KOPT-K1 (cell line): ENCODE measurements around the gene NFIB.

ENCODE experiments used
- H3K27ac ChIP-seq: fragments of 200-600 bp; sonication (generic); 2 replicates; pipeline ENCODE4 v1.5.1; 2016; ENCODE audit warnings: antibody characterized with exemption, mild to moderate bottlenecking, low read depth, low read length; ENCODE audit not compliant: poor library complexity, severe bottlenecking
- H3K36me3 ChIP-seq: fragments of 200-600 bp; sonication (generic); 2 replicates; pipeline ENCODE4 v1.5.1; 2017; ENCODE audit warnings: antibody characterized with exemption, mild to moderate bottlenecking, low read length, moderate library complexity; ENCODE audit not compliant: insufficient read depth
- H3K9me3 ChIP-seq: fragments of 200-600 bp; sonication (generic); 2 replicates; pipeline ENCODE4 v1.5.1; 2017; ENCODE audit warnings: antibody characterized with exemption, low read length, mild to moderate bottlenecking; ENCODE audit not compliant: insufficient read depth, poor library complexity, severe bottlenecking

Gene NFIB

DNA sequence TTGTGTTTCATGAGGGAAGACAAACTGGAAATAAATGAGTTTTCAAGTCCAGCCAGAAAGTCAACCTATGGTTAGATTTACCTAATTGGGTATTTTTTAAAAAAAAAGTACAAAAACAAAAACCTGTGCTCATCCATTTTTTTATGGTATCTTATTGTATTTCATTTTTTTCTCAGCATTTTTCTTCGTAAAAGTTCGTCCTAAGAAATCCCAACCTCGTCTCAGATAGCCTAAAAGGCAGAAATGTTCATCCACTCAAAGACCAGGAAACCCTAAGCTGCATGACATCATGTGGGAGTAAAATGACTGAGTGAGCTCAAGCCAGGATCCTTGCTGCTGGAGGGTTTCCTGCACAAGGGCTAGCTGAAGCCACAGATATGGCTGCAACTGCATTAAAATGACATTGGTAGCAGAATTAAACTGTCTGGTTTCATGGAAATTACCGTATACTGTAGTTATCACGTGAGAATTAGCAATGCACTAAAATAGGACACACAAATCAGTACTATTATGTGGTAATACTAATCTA lies 70.4 kb downstream of the NFIB start:
- Histone ChIP-seq H3K9me3 (no peaks in the 10 kb centered on the region), H3K27ac (no peak overlapping the region), H3K36me3 (no peaks in the 10 kb centered on the region)

GRCh38 chr9:14242150-14242805 lies 71.7 kb downstream of the NFIB start:
- Histone ChIP-seq H3K9me3 (no peaks in the 10 kb centered on the region), H3K27ac (no peak overlapping the region)

DNA sequence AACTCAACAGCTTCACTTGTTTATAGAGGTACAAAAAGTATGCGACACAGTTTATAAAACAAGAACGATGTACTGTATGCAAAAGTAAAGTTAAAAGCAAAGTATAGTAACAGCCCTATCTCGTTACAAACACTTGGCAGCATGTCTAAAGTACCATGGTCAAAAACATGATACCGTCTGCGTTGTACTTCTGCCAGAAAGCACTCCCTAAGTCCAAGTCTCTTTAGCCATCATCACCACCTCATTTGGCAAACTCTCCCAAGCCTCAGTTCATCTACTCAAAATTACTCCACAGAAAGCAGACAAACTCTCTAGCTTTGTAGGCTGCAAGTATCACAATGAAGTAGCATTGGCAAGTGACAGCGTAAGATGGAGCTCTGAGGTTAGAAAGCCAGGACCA lies 73.4 kb downstream of the NFIB start:
- no peaks in the 10 kb centered on the region for H3K9me3 ChIP-seq
- H3K27ac ChIP-seq = no peak overlapping the region
- H3K36me3 ChIP-seq = no peaks in the 10 kb centered on the region

More at GRCh38 chr9:14242150-14242805, 71.7 kb downstream of the NFIB start:
- no peaks in the 10 kb centered on the region for H3K36me3 ChIP-seq

DNA sequence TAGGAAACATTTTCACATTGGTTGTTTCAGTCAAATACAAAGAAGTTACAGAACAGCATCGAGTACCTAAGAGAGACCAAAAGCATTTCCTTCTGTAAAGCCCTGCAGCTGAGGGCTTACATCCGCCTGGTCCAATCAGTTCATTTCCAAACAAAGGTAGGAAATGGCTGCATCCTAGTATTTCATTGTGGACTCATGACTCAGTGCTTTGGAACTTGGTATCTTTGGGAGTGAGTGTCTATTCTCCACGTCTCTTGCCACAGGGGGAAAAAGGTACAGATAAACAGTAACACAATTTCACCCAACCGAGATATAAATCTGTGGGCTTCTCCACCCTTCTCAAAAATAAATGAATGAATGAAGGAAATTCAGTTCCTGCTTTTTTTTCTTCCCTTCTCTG lies 75.4 kb downstream of the NFIB start:
- H3K27ac ChIP-seq = no peak overlapping the region
- no peaks in the 10 kb centered on the region for H3K36me3 ChIP-seq
- H3K9me3 ChIP-seq = no peaks in the 10 kb centered on the region

GRCh38 chr9:14238079-14238478 lies 75.9 kb downstream of the NFIB start:
- Histone ChIP-seq H3K36me3 (no peaks in the 10 kb centered on the region), H3K27ac (no peak overlapping the region), H3K9me3 (no peaks in the 10 kb centered on the region)

- H3K27ac ChIP-seq = no peak overlapping the region
- no peaks in the 10 kb centered on the region for H3K9me3 ChIP-seq
- no peaks in the 10 kb centered on the region for H3K36me3 ChIP-seq
Measured at GRCh38 chr9:14236591-14236990, 77.3 kb downstream of the NFIB start.

- Histone ChIP-seq H3K9me3 (no peaks in the 10 kb centered on the region), H3K36me3 (no peaks in the 10 kb centered on the region), H3K27ac (no peak overlapping the region)
Measured at GRCh38 chr9:14232111-14232510, 81.8 kb downstream of the NFIB start.

GRCh38 chr9:14231196-14231990 lies 82.5 kb downstream of the NFIB start:
- no peak overlapping the region for H3K27ac ChIP-seq
- H3K36me3 ChIP-seq = no peaks in the 10 kb centered on the region
- no peaks in the 10 kb centered on the region for H3K9me3 ChIP-seq

DNA sequence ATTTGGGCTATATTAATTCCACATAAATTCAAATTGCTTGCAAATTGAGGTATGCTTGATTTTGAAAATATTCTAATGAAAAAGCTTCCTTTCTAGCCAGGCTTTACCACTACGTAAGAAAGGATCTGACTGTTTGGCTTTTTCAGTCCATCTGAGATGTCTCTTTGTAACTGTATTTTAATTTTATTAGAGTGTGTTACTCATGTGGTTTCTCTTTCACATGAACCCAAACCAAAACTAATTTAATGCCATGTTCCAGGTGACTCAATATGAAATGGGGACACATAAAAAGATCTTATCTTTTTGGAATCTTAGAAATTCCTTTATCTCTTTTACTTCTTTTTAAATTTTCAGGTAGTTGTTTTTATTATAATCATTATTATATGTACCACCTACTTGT lies 85.3 kb downstream of the NFIB start:
- H3K9me3 ChIP-seq = no peaks in the 10 kb centered on the region
- no peak overlapping the region for H3K27ac ChIP-seq
- no peaks in the 10 kb centered on the region for H3K36me3 ChIP-seq

DNA sequence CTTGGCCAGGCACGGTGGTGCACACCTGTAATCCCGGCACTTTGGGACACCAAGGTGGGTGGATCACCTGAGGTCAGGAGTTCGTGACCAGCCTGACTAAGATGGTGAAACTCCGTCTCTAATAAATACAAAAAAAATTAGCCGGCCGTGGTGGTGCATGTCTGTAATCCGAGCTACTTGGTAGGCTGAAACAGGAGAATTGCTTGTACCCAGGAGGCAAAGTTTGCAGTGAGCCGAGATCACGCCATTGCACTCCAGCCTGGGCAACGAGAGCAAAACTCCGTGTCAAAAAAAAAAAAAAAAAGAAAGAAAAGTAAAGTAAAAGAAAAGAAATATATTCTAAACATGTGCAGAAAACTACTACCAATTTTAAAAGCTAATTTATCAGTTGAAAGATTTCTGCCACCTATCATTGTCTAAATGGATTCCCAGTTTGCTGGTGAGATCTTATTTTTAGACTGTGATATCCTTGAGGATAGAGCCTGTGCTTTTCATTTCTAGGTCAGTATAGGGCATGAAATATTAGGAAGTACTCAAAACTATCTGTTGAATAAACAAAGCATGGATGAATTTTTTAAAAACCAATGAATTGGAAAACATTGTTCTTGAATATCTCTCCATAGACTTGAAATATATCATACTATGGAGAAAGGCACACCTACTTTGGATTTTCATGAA lies 86.9 kb downstream of the NFIB start:
- H3K9me3 ChIP-seq = no peaks in the 10 kb centered on the region

DNA sequence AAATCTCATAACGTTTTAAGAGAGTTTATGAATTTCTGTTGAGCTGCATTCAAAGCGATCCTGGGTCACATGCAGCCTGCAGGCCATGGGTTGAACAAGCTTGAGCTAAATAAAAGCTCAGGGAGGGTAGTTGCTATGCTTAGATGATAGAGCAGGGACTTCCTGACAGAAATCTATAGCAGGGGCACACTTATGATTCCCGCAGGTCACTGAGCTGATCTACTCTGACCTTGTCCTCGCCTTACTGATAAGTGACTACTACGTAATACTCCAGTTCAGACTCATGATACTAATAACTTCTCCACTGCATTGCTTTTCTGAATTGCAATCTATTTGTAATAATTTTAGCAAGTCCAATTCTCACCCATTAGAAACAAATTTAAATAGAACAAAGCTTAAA lies 90.9 kb downstream of the NFIB start:
- H3K27ac ChIP-seq = no peak overlapping the region
- no peaks in the 10 kb centered on the region for H3K9me3 ChIP-seq
- no peaks in the 10 kb centered on the region for H3K36me3 ChIP-seq

More for the DNA sequence above, 86.9 kb downstream of the NFIB start:
- no peaks in the 10 kb centered on the region for H3K36me3 ChIP-seq
- no peak overlapping the region for H3K27ac ChIP-seq

GRCh38 chr9:14222149-14222835 lies 91.6 kb downstream of the NFIB start:
- Histone ChIP-seq H3K36me3 (no peaks in the 10 kb centered on the region), H3K27ac (no peak overlapping the region), H3K9me3 (no peaks in the 10 kb centered on the region)

GRCh38 chr9:14221558-14221957 lies 92.4 kb downstream of the NFIB start:
- Histone ChIP-seq H3K9me3 (no peaks in the 10 kb centered on the region), H3K27ac (no peak overlapping the region), H3K36me3 (no peaks in the 10 kb centered on the region)

DNA sequence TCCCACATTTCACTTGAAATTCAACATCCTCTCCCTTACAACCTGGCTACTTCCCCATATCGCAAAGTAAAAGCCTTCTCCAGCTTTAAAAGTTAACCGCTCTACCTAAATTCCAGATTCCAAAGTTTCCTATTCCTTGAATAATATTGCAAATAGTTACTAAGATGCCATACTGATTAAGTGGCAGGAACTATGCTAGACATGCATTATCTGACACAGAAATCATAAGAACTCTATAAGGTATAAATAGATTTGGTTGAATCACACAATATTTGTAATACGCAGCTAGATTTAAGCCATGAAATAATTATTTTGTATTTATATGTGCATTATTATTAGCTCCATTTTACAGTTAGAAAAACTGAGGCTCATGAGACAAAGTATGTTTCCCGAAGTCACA lies 92.8 kb downstream of the NFIB start:
- Histone ChIP-seq H3K9me3 (no peaks in the 10 kb centered on the region), H3K36me3 (no peaks in the 10 kb centered on the region), H3K27ac (no peak overlapping the region)

- H3K36me3 ChIP-seq = no peaks in the 10 kb centered on the region
- H3K27ac ChIP-seq = no peak overlapping the region
- no peaks in the 10 kb centered on the region for H3K9me3 ChIP-seq
Measured at GRCh38 chr9:14220256-14220655, 93.7 kb downstream of the NFIB start.
